PFSK-1 (cell line): ENCODE measurements around the gene RIC3.

Source experiments
- FOXP2 ChIP-seq: optimal IDR thresholded peaks from 2 replicates; pipeline ENCODE3; 2011; ENCODE audit warnings: borderline replicate concordance, control low read depth, inconsistent platforms; ENCODE audit not compliant: insufficient read depth; ENCODE audit errors: extremely low read length, extremely low read depth
- POLR2AphosphoS5 ChIP-seq: IDR thresholded peaks from 2 replicates; pipeline ENCODE4 v1.6.1; 2012; ENCODE audit warnings: low read depth, mild to moderate bottlenecking, control low read depth, low read length, moderate library complexity
- REST ChIP-seq, 2 experiments: IDR thresholded peaks; 2 replicates each; pipeline versions ENCODE4 v1.6.1 to v1.8.0; 2011 to 2012; ENCODE audit warnings: low read depth in 2 of 2, low read length in 2 of 2, control low read depth in 1 of 2, inconsistent platforms in 1 of 2, mild to moderate bottlenecking in 1 of 2, moderate library complexity in 1 of 2; ENCODE audit not compliant: insufficient read depth in 1 of 2
- SIN3A ChIP-seq: IDR thresholded peaks from 2 replicates; pipeline ENCODE4 v1.6.1; 2012; ENCODE audit warnings: mild to moderate bottlenecking, low read length, moderate library complexity, borderline replicate concordance; ENCODE audit not compliant: insufficient read depth
- TAF1 ChIP-seq: IDR thresholded peaks from 2 replicates; pipeline ENCODE4 v1.6.1; 2012; ENCODE audit warnings: low read length, control low read depth, borderline replicate concordance; ENCODE audit not compliant: insufficient read depth

DNA sequence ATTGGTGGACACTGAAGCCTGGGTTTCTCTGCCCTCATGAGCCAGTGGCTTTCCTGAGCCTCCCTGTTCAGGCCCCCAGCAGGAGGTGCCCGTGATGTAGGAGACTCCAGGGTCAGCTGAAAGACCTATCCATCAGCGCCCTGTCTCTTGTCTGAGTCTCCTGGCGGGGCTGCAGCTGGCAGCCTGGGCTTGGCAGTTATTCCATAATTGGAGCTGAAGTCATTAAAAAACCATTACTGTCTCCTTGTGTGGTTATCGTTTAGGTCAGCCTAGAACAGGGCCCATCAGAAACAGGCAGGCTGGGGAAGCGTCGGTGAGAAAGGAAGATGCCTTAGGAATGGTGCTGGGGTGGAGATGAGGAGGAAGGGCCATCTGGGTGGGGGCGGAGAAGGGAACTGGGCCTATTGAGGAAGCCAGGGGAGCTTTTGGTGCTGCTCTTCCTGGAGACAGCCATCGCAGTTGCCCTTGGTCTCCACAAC, 82.8 kb downstream of the RIC3 start:
- TF ChIP-seq REST (IDR thresholded peaks at IDR 0.05; ENCODE audit: insufficient read depth in 1 of 2, low read depth in 2 of 2, low read length in 2 of 2): no peak
- TF ChIP-seq POLR2AphosphoS5: no peak
- TF ChIP-seq TAF1: no peak
- no peak for TF ChIP-seq FOXP2
- no peak for TF ChIP-seq SIN3A
